ENCODE data around the gene DNAJC17. TPM values are rescaled to one million over a fixed set of nuclear protein-coding genes. Genes with fewer than 3 reads are reported as not detected.

The DNAJC17 gene
- total and polyA plus RNA-seq, 2 of the 13 experiments (the other 11 are each of a cell fraction or from before 2014, with no cell fraction given), result 22.2 to 26.5 TPM

DNA sequence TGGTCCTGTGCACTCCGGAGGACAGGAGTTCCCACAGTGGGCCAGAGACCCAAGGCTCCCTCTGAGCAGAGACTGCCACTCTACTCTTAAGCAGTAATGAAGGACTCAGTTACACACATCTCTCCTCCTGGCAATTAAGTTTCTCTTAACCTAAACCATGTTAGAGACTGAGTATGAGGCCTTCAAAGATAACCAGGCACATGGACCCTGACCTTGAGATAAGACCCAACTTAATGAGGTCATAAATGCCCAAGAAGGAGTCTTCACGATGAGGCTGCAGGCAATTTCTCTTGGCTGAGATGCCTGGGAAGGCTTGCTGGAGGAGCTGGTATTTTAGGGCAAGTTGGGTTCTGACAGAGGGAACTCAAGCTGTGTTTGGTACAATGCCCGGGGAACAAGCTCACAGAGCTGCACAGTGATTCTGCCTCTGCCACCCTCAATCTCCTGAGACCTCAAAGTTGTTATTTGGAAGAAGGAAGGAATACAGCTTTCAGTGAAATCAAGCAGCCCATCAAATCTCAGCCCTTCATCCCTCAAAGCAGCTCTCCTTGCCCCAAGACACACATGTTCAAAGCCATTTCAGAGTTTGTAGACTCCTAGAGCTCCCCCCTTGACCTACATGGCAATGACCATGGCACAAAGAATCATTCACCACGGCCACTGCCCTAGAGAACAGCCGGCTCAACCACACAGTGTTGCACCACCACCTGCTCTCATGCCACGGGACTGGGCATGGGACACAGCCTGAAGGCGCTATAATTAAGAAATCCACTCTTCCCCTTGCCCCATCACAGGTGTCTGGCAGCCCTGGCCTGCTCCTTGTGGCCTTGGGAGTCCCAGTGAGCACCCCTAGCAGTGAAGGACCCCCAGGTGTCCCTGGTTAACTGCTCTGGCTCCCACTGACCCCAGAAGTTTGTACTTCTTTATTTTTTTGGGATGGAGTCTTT is 59.3 kb downstream of the DNAJC17 start:
- intact Hi-C loops (cut with micrococcal nuclease; ENCODE audit: unreplicated experiment), result loop anchor here (5.0 kb wide), 1 partner anchor 144 kb away; the partner anchor contains the start of gene VPS18
- in situ Hi-C loops (cut with HindIII; ENCODE audit: extremely low pct_ligation_motif_present, low pct_unique_long_range_greater_than_20kb), result no loop called here
- FAIRE-seq, result no peak
- no peaks in the 10 kb centered on the region for H4K20me1 ChIP-seq (ENCODE audit: insufficient read depth, low read length)
- BruUV-seq (replicated peaks), result no TSS peak
- H3K4me2 ChIP-seq (ENCODE audit: low read depth, low read length), result no peak overlapping the region
- peaks cover 12 to 67% of the 10 kb centered on the region in 2 experiments for H3K36me3 ChIP-seq (replicated peaks in 1 of 2; ENCODE audit: control insufficient read depth in 1 of 2, insufficient read depth in 2 of 2, low read length in 2 of 2)
- ChIA-PET POLR2A (no interaction called here), CTCF (ENCODE audit: low intra/inter-chr PET ratio, low total read pairs) (no interaction called here)
- no peak for ATAC-seq
- no peak overlapping the region for H3K27ac ChIP-seq (ENCODE audit: extremely low read length, insufficient read depth, low read length)
- peaks cover 19% of the 10 kb centered on the region for H3K4me1 ChIP-seq (ENCODE audit: insufficient read depth, low read length)
- H2AFZ ChIP-seq (ENCODE audit: low read length), result no peak overlapping the region
- no peaks in the 10 kb centered on the region for H3K9me3 ChIP-seq (ENCODE audit: low read length)
- 82% methylated on average over 6 of the region's 7 CpGs for WGBS (ENCODE audit: low lambda C conversion rate)
- H3K27me3 ChIP-seq (ENCODE audit: control insufficient read depth in 1 of 2, insufficient read depth in 2 of 2, low read length in 2 of 2), result no peaks in the 10 kb centered on the region
- no peak overlapping the region for H3K4me3 ChIP-seq (replicated peaks in 1 of 3; ENCODE audit: insufficient read depth in 1 of 3, low read depth in 2 of 3, low read length in 3 of 3)
- peaks cover 18% of the 10 kb centered on the region for H3K79me2 ChIP-seq (ENCODE audit: insufficient read depth, low read length)
- DNase-seq (ENCODE audit: low spot score), result no peak
- no peak overlapping the region for H3K9ac ChIP-seq (ENCODE audit: insufficient read depth, low read depth, low read length)
- TF ChIP-seq ATF1 (CRISPR knock-in tag; IDR thresholded peaks at IDR 0.05), result no peak
- TF ChIP-seq, protein P1, sequence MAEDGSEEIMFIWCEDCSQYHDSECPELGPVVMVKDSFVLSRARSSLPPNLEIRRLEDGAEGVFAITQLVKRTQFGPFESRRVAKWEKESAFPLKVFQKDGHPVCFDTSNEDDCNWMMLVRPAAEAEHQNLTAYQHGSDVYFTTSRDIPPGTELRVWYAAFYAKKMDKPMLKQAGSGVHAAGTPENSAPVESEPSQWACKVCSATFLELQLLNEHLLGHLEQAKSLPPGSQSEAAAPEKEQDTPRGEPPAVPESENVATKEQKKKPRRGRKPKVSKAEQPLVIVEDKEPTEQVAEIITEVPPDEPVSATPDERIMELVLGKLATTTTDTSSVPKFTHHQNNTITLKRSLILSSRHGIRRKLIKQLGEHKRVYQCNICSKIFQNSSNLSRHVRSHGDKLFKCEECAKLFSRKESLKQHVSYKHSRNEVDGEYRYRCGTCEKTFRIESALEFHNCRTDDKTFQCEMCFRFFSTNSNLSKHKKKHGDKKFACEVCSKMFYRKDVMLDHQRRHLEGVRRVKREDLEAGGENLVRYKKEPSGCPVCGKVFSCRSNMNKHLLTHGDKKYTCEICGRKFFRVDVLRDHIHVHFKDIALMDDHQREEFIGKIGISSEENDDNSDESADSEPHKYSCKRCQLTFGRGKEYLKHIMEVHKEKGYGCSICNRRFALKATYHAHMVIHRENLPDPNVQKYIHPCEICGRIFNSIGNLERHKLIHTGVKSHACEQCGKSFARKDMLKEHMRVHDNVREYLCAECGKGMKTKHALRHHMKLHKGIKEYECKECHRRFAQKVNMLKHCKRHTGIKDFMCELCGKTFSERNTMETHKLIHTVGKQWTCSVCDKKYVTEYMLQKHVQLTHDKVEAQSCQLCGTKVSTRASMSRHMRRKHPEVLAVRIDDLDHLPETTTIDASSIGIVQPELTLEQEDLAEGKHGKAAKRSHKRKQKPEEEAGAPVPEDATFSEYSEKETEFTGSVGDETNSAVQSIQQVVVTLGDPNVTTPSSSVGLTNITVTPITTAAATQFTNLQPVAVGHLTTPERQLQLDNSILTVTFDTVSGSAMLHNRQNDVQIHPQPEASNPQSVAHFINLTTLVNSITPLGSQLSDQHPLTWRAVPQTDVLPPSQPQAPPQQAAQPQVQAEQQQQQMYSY (CRISPR knock-in tag; IDR thresholded peaks at IDR 0.05), result no peak

All from HepG2 (cell line).